NT2/D1 (cell line): ENCODE measurements around the gene BGLAP.

Experiments used
- YY1 ChIP-seq: IDR thresholded peaks from 2 replicates; pipeline ENCODE4 v1.6.1; 2011; ENCODE audit not compliant: insufficient read length, insufficient read depth
- ZNF274 ChIP-seq: IDR thresholded peaks from 2 replicates; pipeline ENCODE4 v1.6.1; 2011; ENCODE audit warnings: mild to moderate bottlenecking, low read depth, low read length

- TF ChIP-seq YY1 (no peak), ZNF274 (no peak)
These were observed 4.9 kb downstream of the BGLAP start for GRCh38 chr1:156246781-156247459.
